ENCODE results near the gene NFXL1. TPM values are rescaled to one million over a fixed set of nuclear protein-coding genes. Genes with fewer than 3 reads are reported as not detected.

The NFXL1 gene
- total and polyA plus RNA-seq, 2 donors (not counting 1 experiment from before 2014, with no cell fraction given) = 5.8 to 16.5 TPM

DNA sequence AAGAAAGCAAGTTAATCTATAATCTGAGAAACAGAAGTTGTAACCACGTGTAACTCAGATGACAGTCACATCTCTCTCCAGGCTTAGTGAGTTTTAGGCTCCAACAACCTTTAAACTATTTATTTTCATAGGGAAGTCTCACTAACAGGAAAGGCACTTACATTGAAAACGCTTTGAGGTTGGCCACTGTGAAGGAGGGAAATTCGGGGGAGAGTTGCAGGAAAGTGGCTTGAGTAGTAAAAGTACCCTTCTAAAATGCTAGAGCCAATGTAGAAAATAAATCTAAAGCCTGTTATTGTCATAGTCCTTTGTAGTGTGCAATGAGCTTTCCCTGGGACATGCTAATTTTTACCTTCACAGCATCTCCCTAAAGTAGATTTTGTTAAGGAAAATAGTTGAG, 995 bp upstream of the NFXL1 start:
- no peaks in the 10 kb centered on the region for H3K9me3 Mint-ChIP-seq (ENCODE audit: insufficient read depth)
- no peaks in the 10 kb centered on the region for H4K20me1 ChIP-seq (ENCODE audit: control insufficient read depth, insufficient read depth, low read length, poor library complexity, severe bottlenecking)
- peaks cover 0 to 3% (median 0%) of the 10 kb centered on the region in 3 donors for H3K9me3 ChIP-seq (ENCODE audit: control extremely low read depth in 1 of 3, control insufficient read depth in 2 of 3, insufficient read depth in 1 of 3, low read length in 2 of 3)
- peak overlapping the region; percentile 100 for H2AFZ ChIP-seq (ENCODE audit: insufficient read depth, low read depth, low read length, poor library complexity, severe bottlenecking)
- ChIA-PET CTCF (interaction anchor here (1.0 kb wide), 1 partner anchor 12 kb away, joined by 3 read pairs; no protein-coding TSS in a partner anchor), POLR2A (no interaction called here)
- peak overlapping the region; percentile 95 for H3K4me2 ChIP-seq (replicated peaks; ENCODE audit: low read depth, low read length, poor library complexity, severe bottlenecking)
- peaks cover 14 to 17% of the 10 kb centered on the region in 2 donors for H3K4me1 ChIP-seq (ENCODE audit: control insufficient read depth in 2 of 2, insufficient read depth in 2 of 2, low read length in 2 of 2)
- H3K36me3 ChIP-seq (replicated peaks in 1 of 2; ENCODE audit: control extremely low read depth in 1 of 2, control insufficient read depth in 1 of 2, extremely low read depth in 1 of 2, insufficient read depth in 2 of 2, low read length in 1 of 2) = no peaks in the 10 kb centered on the region
- ATAC-seq (ENCODE audit: low read depth) (no peak), DNase-seq (no peak)
- peaks cover 15% of the 10 kb centered on the region for H3K79me2 ChIP-seq (ENCODE audit: control insufficient read depth, insufficient read depth, low read length)
- no CpG with 5 or more reads among the region's 3 CpGs for WGBS (ENCODE audit: insufficient coverage)
- H3K27ac Mint-ChIP-seq = no peak overlapping the region
- TF ChIP-seq, protein P1, sequence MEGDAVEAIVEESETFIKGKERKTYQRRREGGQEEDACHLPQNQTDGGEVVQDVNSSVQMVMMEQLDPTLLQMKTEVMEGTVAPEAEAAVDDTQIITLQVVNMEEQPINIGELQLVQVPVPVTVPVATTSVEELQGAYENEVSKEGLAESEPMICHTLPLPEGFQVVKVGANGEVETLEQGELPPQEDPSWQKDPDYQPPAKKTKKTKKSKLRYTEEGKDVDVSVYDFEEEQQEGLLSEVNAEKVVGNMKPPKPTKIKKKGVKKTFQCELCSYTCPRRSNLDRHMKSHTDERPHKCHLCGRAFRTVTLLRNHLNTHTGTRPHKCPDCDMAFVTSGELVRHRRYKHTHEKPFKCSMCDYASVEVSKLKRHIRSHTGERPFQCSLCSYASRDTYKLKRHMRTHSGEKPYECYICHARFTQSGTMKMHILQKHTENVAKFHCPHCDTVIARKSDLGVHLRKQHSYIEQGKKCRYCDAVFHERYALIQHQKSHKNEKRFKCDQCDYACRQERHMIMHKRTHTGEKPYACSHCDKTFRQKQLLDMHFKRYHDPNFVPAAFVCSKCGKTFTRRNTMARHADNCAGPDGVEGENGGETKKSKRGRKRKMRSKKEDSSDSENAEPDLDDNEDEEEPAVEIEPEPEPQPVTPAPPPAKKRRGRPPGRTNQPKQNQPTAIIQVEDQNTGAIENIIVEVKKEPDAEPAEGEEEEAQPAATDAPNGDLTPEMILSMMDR (IDR thresholded peaks at IDR 0.05) = no peak
- no peak for TF ChIP-seq EZH2 (IDR thresholded peaks at IDR 0.05; ENCODE audit: borderline replicate concordance, insufficient read depth, low read depth, low read length, poor library complexity, severe bottlenecking)
- H3K27me3 Mint-ChIP-seq = peaks cover 4% of the 10 kb centered on the region
- intact Hi-C loops (cut with micrococcal nuclease) = loop anchor here (2.0 to 10.0 kb wide), 2 partner anchors 129 to 915 kb away; partner anchors contain the start of gene OCIAD1
- H3K4me1 Mint-ChIP-seq = peaks cover 27% of the 10 kb centered on the region
- H3K27me3 ChIP-seq (replicated peaks in 1 of 4; ENCODE audit: control extremely low read depth in 1 of 4, control insufficient read depth in 3 of 4, insufficient read depth in 4 of 4, low read length in 3 of 4) = no peaks in the 10 kb centered on the region
- peak overlapping the region; percentile 99 for H3K4me3 Mint-ChIP-seq
- H3K27ac ChIP-seq (ENCODE audit: low read length in 2 of 2) = no peak overlapping the region
- H3K4me3 ChIP-seq (ENCODE audit: control extremely low read depth in 1 of 5, extremely low read depth in 1 of 5, insufficient read depth in 1 of 5, low read depth in 2 of 5, low read length in 4 of 5) = peak overlapping the region in 1 of 5 experiments; percentile 90
- H3K9ac ChIP-seq (ENCODE audit: low read length) = no peak overlapping the region

DNA sequence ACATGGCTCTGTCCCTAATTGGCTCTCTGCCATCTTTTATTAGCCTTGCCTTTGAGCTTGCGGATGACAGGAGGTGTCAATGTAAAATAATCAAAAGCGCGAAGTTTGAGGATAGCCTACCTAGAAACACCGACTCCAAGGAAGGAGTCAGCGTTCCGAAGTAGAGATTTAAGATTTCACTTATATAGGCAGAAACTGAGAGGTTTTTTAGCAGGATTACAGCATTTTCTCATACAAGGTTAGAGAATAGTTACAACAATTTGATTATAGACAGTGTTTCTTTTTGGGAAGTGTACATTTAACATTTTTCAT, 499 bp upstream of the NFXL1 start:
- H2AFZ ChIP-seq (ENCODE audit: insufficient read depth, low read depth, low read length, poor library complexity, severe bottlenecking) = peak overlapping the region; percentile 100
- H4K20me1 ChIP-seq (ENCODE audit: control insufficient read depth, insufficient read depth, low read length, poor library complexity, severe bottlenecking) = no peaks in the 10 kb centered on the region
- Mint-ChIP-seq H3K4me1 (peaks cover 27% of the 10 kb centered on the region), H3K27me3 (no peaks in the 10 kb centered on the region), H3K4me3 (peak overlapping the region; percentile 99), H3K27ac (peak overlapping the region; percentile 97), H3K9me3 (ENCODE audit: insufficient read depth) (no peaks in the 10 kb centered on the region)
- intact Hi-C loops (cut with micrococcal nuclease) = loop anchor here (1.0 to 10.0 kb wide), 7 partner anchors 78 to 916 kb away; partner anchors contain the start of genes COMMD8, CORIN, OCIAD1 and SLAIN2
- peak overlapping the region; percentile 75 for H3K9ac ChIP-seq (ENCODE audit: low read length)
- DNase-seq (no peak), ATAC-seq (ENCODE audit: low read depth) (no peak)
- no peaks in the 10 kb centered on the region for H3K36me3 ChIP-seq (replicated peaks in 1 of 2; ENCODE audit: control extremely low read depth in 1 of 2, control insufficient read depth in 1 of 2, extremely low read depth in 1 of 2, insufficient read depth in 2 of 2, low read length in 1 of 2)
- POLR2A ChIA-PET = interaction anchor here (0.9 to 1.0 kb wide), 2 partner anchors 11 to 16 kb away, joined by 4 to 8 read pairs; no protein-coding TSS in a partner anchor
- peak overlapping the region; percentile 95 for H3K4me2 ChIP-seq (replicated peaks; ENCODE audit: low read depth, low read length, poor library complexity, severe bottlenecking)
- peaks cover 15% of the 10 kb centered on the region for H3K79me2 ChIP-seq (ENCODE audit: control insufficient read depth, insufficient read depth, low read length)
- peaks cover 14 to 17% of the 10 kb centered on the region in 2 donors for H3K4me1 ChIP-seq (ENCODE audit: control insufficient read depth in 2 of 2, insufficient read depth in 2 of 2, low read length in 2 of 2)
- CTCF ChIA-PET = interaction anchor here (1.0 kb wide), 1 partner anchor 12 kb away, joined by 3 read pairs; no protein-coding TSS in a partner anchor
- TF ChIP-seq, protein P1 (IDR thresholded peaks at IDR 0.05) = no peak
- peaks cover 0 to 3% (median 0%) of the 10 kb centered on the region in 3 donors for H3K9me3 ChIP-seq (ENCODE audit: control extremely low read depth in 1 of 3, control insufficient read depth in 2 of 3, insufficient read depth in 1 of 3, low read length in 2 of 3)
- no peaks in the 10 kb centered on the region for H3K27me3 ChIP-seq (replicated peaks in 1 of 4; ENCODE audit: control extremely low read depth in 1 of 4, control insufficient read depth in 3 of 4, insufficient read depth in 4 of 4, low read length in 3 of 4)
- peak overlapping the region; percentile 85 to 100 (median 99) for H3K4me3 ChIP-seq (ENCODE audit: control extremely low read depth in 1 of 5, extremely low read depth in 1 of 5, insufficient read depth in 1 of 5, low read depth in 2 of 5, low read length in 4 of 5)
- H3K27ac ChIP-seq (ENCODE audit: low read length in 2 of 2) = peak overlapping the region; percentile 15 to 48
- 0% methylated on average over 3 of the region's 6 CpGs for WGBS (ENCODE audit: insufficient coverage)
